GM12865 (cell line): ENCODE data around the gene CNGB1.

Experiments used
- DNase-seq: peaks from one replicate; pipeline ENCODE4 v3.0.0; 2010; ENCODE audit warnings: low read depth
- H3K4me3 ChIP-seq: 2 replicates; pipeline ENCODE4 v1.5.1; 2011; ENCODE audit warnings: mild to moderate bottlenecking, low read depth, low read length, control low read depth
- CTCF ChIP-seq: IDR thresholded peaks from 2 replicates; pipeline ENCODE4 v1.5.1; 2011; ENCODE audit warnings: low read length, control low read depth, low read depth, inconsistent platforms; ENCODE audit not compliant: insufficient read depth; ENCODE audit errors: missing control alignments

Gene CNGB1

GRCh38 chr16:57956924-57957672 is 13.8 kb downstream of the CNGB1 start:
- no peak for TF ChIP-seq CTCF
- no peak for DNase-seq
- no peak overlapping the region for H3K4me3 ChIP-seq

- no peak for TF ChIP-seq CTCF
- no peak overlapping the region for H3K4me3 ChIP-seq
- DNase-seq, result no peak
These were observed 14.6 kb downstream of the CNGB1 start for GRCh38 chr16:57956270-57956808.

GRCh38 chr16:57955572-57956188 is 15.2 kb downstream of the CNGB1 start:
- DNase-seq, result no peak
- TF ChIP-seq CTCF, result no peak
- no peak overlapping the region for H3K4me3 ChIP-seq

- no peak for TF ChIP-seq CTCF
- no peak for DNase-seq
- H3K4me3 ChIP-seq, result no peak overlapping the region
These were observed 17.1 kb downstream of the CNGB1 start for GRCh38 chr16:57953857-57954256.

GRCh38 chr16:57952909-57953308 is 18.0 kb downstream of the CNGB1 start:
- no peak overlapping the region for H3K4me3 ChIP-seq
- TF ChIP-seq CTCF, result no peak
- no peak for DNase-seq

GRCh38 chr16:57951204-57951960 is 19.5 kb downstream of the CNGB1 start:
- no peak overlapping the region for H3K4me3 ChIP-seq
- DNase-seq, result no peak
- no peak for TF ChIP-seq CTCF
